HepG2 (cell line): ENCODE results near the gene SRSF1. TPM values are rescaled to one million over a fixed set of nuclear protein-coding genes. Genes with fewer than 3 reads are reported as not detected.

Source experiments
- GLI4 ChIP-seq: sonication (generic); formaldehyde crosslinking; IDR thresholded peaks from 2 replicates; pipeline ENCODE4 v1.5.1; 2020; ENCODE audit warnings: missing genetic modification reagents, mild to moderate bottlenecking, moderate library complexity, borderline replicate concordance
- PHF20 ChIP-seq: sonication (generic); formaldehyde crosslinking; IDR thresholded peaks from 2 replicates; pipeline ENCODE4 v1.5.0; 2020; ENCODE audit warnings: mild to moderate bottlenecking, missing genetic modification reagents
- REL ChIP-seq: sonication (generic); formaldehyde crosslinking; conservative IDR thresholded peaks from 2 replicates; pipeline ENCODE4 v1.8.0; 2022; ENCODE audit warnings: mild to moderate bottlenecking, missing genetic modification reagents, moderate library complexity
- SOX13 ChIP-seq, 3 experiments: fragments of 450-650 bp in 1 of 3; sonication (generic) in 1 of 3; formaldehyde crosslinking in 1 of 3; IDR thresholded peaks in 2 of 3; conservative IDR thresholded peaks in 1 of 3; 2 replicates each; pipeline versions ENCODE4 v1.5.0 to v1.6.1; 2016 to 2020; ENCODE audit warnings: antibody characterized with exemption in 1 of 3, mild to moderate bottlenecking in 1 of 3, missing compliant biosample characterization in 1 of 3, missing genetic modification reagents in 1 of 3, moderate library complexity in 1 of 3
- SP1 ChIP-seq, 2 experiments: fragments of 450-650 bp in 1 of 2; sonication (generic) in 1 of 2; formaldehyde crosslinking in 1 of 2; IDR thresholded peaks; 2 replicates each; pipeline versions ENCODE4 v1.4.0 to v1.6.1; 2016 to 2020; ENCODE audit warnings: missing genetic modification reagents in 1 of 2
- SP5 ChIP-seq: IDR thresholded peaks from 2 replicates; pipeline ENCODE4 v1.6.1; 2016; ENCODE audit warnings: low read depth, borderline replicate concordance
- ZHX1 ChIP-seq: sonication (generic); formaldehyde crosslinking; IDR thresholded peaks from 2 replicates; pipeline ENCODE4 v1.8.1; 2022; ENCODE audit warnings: low read depth, mild to moderate bottlenecking, missing genetic modification reagents
- ZNF550 ChIP-seq: sonication (generic); formaldehyde crosslinking; IDR thresholded peaks from 2 replicates; pipeline ENCODE4 v1.4.0; 2020; ENCODE audit warnings: mild to moderate bottlenecking, missing genetic modification reagents, borderline replicate concordance
- ZNF563 ChIP-seq: sonication (generic); formaldehyde crosslinking; IDR thresholded peaks from 2 replicates; pipeline ENCODE4 v1.8.0; 2022; ENCODE audit warnings: mild to moderate bottlenecking, moderate library complexity, missing genetic modification reagents
- ZNF788 ChIP-seq: sonication (generic); formaldehyde crosslinking; IDR thresholded peaks from 2 replicates; pipeline ENCODE4 v1.5.0; 2020; ENCODE audit warnings: mild to moderate bottlenecking, missing genetic modification reagents, borderline replicate concordance
- ZSCAN25 ChIP-seq: sonication (generic); formaldehyde crosslinking; IDR thresholded peaks from 2 replicates; pipeline ENCODE4 v1.8.0; 2022; ENCODE audit warnings: mild to moderate bottlenecking, missing genetic modification reagents
- polyA plus RNA-seq, 8 experiments: library from polyadenylated mRNA; depleted of rRNA in 3 of 8; stranded (reverse) in 7 of 8; unstranded in 1 of 8; fragments of >200 nt; fragmentation: Illumina TruSeq in 4 of 8; extraction: Trizol in 4 of 8; gene quantifications; 2 replicates each; pipeline versions ENCODE4 v1.2.1 to v1.2.3, GENCODE V29; 2011 to 2016; ENCODE audit warnings: low read depth in 4 of 8, missing spikeins in 1 of 8, mixed read lengths in 1 of 8; ENCODE audit not compliant: insufficient read depth in 1 of 8
- total RNA-seq, 5 experiments: library from RNA; depleted of rRNA; stranded (reverse); fragments of >200 nt; fragmentation: Illumina TruSeq; extraction: Trizol; gene quantifications; 2 replicates each; pipeline ENCODE4 v1.2.3, GENCODE V29; 2016; ENCODE audit warnings: low read depth in 1 of 5
- TF ChIP-seq, protein P1 (sequence below): sonication (generic); IDR thresholded peaks from 2 replicates; pipeline ENCODE4 v1.6.1; 2016; ENCODE audit warnings: low read depth, borderline replicate concordance
- TF ChIP-seq, protein P2 (sequence below): sonication (generic); formaldehyde crosslinking; IDR thresholded peaks from 2 replicates; pipeline ENCODE4 v1.5.0; 2020; ENCODE audit warnings: mild to moderate bottlenecking, missing genetic modification reagents, moderate library complexity
- TF ChIP-seq, protein P3 (sequence below): IDR thresholded peaks from 2 replicates; pipeline ENCODE4 v1.6.1; 2012; ENCODE audit warnings: inconsistent platforms
- TF ChIP-seq, protein P4 (sequence below): sonication (generic); formaldehyde crosslinking; IDR thresholded peaks from 2 replicates; pipeline ENCODE4 v1.8.1; 2023; ENCODE audit warnings: mild to moderate bottlenecking, moderate library complexity, missing genetic modification reagents
- TF ChIP-seq, protein P5 (sequence below): sonication (generic); formaldehyde crosslinking; IDR thresholded peaks from 2 replicates; pipeline ENCODE4 v1.5.1; 2020; ENCODE audit warnings: mild to moderate bottlenecking, missing genetic modification reagents, moderate library complexity

The SRSF1 gene
- total and polyA plus RNA-seq, 2 of the 13 experiments (the other 11 are each of a cell fraction or from before 2014, with no cell fraction given) = 142 to 445 TPM

GRCh38 chr17:57955183-57955931 lies 51.7 kb downstream of the SRSF1 start, which contains the start of gene CUEDC1 (continued):
- no peak for TF ChIP-seq ZHX1 (CRISPR knock-in tag)
- TF ChIP-seq, protein P1, sequence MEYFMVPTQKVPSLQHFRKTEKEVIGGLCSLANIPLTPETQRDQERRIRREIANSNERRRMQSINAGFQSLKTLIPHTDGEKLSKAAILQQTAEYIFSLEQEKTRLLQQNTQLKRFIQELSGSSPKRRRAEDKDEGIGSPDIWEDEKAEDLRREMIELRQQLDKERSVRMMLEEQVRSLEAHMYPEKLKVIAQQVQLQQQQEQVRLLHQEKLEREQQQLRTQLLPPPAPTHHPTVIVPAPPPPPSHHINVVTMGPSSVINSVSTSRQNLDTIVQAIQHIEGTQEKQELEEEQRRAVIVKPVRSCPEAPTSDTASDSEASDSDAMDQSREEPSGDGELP = peak; percentile 46; the same call in 1 of the 2 replicates
- TF ChIP-seq, protein P2, sequence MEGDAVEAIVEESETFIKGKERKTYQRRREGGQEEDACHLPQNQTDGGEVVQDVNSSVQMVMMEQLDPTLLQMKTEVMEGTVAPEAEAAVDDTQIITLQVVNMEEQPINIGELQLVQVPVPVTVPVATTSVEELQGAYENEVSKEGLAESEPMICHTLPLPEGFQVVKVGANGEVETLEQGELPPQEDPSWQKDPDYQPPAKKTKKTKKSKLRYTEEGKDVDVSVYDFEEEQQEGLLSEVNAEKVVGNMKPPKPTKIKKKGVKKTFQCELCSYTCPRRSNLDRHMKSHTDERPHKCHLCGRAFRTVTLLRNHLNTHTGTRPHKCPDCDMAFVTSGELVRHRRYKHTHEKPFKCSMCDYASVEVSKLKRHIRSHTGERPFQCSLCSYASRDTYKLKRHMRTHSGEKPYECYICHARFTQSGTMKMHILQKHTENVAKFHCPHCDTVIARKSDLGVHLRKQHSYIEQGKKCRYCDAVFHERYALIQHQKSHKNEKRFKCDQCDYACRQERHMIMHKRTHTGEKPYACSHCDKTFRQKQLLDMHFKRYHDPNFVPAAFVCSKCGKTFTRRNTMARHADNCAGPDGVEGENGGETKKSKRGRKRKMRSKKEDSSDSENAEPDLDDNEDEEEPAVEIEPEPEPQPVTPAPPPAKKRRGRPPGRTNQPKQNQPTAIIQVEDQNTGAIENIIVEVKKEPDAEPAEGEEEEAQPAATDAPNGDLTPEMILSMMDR (CRISPR knock-in tag) = peak; percentile 52
- TF ChIP-seq ZNF550 (CRISPR knock-in tag) = no peak
- TF ChIP-seq SP1 (IDR thresholded peaks at IDR 0.05) = no peak
- peak; percentile 50 for TF ChIP-seq SP1 (CRISPR knock-in tag; IDR thresholded peaks at IDR 0.05)
- TF ChIP-seq, protein P3, sequence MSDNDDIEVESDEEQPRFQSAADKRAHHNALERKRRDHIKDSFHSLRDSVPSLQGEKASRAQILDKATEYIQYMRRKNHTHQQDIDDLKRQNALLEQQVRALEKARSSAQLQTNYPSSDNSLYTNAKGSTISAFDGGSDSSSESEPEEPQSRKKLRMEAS = peak; percentile 67
- TF ChIP-seq, protein P4, sequence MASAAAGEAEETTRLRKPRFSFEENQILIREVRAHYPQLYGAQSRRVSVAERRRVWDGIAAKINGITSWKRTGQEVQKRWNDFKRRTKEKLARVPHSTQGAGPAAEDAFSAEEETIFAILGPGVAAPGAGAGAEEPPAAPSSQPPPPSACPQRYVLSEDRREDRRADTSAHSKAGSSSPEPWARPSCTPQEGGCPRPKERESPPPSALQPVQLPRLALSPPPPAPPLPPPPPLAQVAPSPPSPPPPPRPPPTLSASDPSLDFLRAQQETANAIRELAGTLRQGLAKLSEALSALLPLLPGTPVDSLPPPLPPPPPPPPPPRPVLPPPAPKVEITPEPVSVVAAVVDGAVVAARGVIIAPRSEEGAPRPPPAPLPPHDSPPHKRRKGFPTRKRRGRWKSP (CRISPR knock-in tag) = no peak
- no peak for TF ChIP-seq REL
- 0 out of 2 replicates have a peak, but pooled peaks have one; percentile 27 for TF ChIP-seq ZSCAN25 (CRISPR knock-in tag)
- TF ChIP-seq GLI4 (CRISPR knock-in tag) = no peak
- TF ChIP-seq, protein P5, sequence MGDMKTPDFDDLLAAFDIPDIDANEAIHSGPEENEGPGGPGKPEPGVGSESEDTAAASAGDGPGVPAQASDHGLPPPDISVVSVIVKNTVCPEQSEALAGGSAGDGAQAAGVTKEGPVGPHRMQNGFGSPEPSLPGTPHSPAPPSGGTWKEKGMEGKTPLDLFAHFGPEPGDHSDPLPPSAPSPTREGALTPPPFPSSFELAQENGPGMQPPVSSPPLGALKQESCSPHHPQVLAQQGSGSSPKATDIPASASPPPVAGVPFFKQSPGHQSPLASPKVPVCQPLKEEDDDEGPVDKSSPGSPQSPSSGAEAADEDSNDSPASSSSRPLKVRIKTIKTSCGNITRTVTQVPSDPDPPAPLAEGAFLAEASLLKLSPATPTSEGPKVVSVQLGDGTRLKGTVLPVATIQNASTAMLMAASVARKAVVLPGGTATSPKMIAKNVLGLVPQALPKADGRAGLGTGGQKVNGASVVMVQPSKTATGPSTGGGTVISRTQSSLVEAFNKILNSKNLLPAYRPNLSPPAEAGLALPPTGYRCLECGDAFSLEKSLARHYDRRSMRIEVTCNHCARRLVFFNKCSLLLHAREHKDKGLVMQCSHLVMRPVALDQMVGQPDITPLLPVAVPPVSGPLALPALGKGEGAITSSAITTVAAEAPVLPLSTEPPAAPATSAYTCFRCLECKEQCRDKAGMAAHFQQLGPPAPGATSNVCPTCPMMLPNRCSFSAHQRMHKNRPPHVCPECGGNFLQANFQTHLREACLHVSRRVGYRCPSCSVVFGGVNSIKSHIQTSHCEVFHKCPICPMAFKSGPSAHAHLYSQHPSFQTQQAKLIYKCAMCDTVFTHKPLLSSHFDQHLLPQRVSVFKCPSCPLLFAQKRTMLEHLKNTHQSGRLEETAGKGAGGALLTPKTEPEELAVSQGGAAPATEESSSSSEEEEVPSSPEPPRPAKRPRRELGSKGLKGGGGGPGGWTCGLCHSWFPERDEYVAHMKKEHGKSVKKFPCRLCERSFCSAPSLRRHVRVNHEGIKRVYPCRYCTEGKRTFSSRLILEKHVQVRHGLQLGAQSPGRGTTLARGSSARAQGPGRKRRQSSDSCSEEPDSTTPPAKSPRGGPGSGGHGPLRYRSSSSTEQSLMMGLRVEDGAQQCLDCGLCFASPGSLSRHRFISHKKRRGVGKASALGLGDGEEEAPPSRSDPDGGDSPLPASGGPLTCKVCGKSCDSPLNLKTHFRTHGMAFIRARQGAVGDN (CRISPR knock-in tag) = peak; percentile 53
- peak; percentile 68; the same call in 1 of the 2 replicates for TF ChIP-seq SP5 (CRISPR knock-in tag)
- 0 out of 2 replicates have a peak, but pooled peaks have one; percentile 54 for TF ChIP-seq ZNF563
- TF ChIP-seq ZNF788 = 0 out of 2 replicates have a peak, but pooled peaks have one; percentile 29
- TF ChIP-seq SOX13 (IDR thresholded peaks at IDR 0.05) = no peak
- TF ChIP-seq SOX13 (CRISPR knock-in tag; conservative IDR thresholded peaks at IDR 0.05 in 1 of 2, IDR thresholded peaks at IDR 0.05 in 1 of 2) = peak in 1 of 2 experiments; percentile 32; a peak in 1 of 4 replicates
- no peak for TF ChIP-seq PHF20 (CRISPR knock-in tag)
